HPDE6-E6E7 (cell line): ENCODE data around the gene CADM1.

Experiments used
- DNase-seq: peaks from one replicate; pipeline ENCODE4 v3.0.0; 2011; ENCODE audit warnings: missing footprints; ENCODE audit errors: extremely low spot score

CADM1 gene

GRCh38 chr11:115406404-115406803 is 97.8 kb downstream of the CADM1 start:
- DNase-seq: no peak

- no peak for DNase-seq
Observed at GRCh38 chr11:115398333-115399080, 105.7 kb downstream of the CADM1 start.

DNA sequence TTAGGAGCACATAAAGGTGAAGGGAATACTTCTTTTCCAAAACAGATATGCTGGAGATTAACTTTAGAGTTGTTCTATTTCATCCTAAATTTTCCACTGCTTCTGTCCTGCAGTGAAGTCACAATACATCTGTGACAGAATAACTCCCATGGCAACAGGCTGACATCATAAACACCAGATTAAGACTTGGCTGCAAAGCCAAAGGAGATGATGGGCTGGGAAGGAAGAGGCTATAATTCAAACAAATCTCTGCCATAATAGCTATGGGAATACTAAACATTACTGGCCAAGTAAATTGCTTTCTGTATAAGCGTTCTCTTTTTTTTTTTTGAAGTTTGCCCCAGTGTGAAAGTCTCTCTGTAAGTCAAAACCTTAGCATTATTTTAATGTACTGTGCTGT is 107.7 kb downstream of the CADM1 start:
- no peak for DNase-seq

- DNase-seq: no peak
Observed at GRCh38 chr11:115393950-115394349, 110.3 kb downstream of the CADM1 start.

GRCh38 chr11:115391598-115391997 is 112.6 kb downstream of the CADM1 start:
- no peak for DNase-seq

DNA sequence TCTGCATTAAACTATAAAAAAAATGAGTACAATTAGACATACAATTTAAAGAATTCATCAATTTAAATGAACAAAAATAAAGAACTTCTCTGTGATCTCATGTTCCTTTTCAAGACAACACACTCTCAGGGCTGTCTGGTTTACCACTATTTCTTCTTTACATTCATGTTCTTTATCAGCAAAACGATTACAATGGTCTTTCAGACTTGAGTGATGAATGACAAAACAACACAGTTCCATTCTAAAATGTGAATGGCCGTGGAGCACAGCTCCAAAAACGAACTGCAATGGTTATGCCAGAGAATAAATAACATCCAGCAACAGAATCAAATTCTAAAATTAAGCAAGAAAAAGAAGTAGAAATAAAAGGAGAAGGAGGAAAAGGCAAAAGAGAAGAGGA is 113.1 kb downstream of the CADM1 start:
- DNase-seq: no peak

DNA sequence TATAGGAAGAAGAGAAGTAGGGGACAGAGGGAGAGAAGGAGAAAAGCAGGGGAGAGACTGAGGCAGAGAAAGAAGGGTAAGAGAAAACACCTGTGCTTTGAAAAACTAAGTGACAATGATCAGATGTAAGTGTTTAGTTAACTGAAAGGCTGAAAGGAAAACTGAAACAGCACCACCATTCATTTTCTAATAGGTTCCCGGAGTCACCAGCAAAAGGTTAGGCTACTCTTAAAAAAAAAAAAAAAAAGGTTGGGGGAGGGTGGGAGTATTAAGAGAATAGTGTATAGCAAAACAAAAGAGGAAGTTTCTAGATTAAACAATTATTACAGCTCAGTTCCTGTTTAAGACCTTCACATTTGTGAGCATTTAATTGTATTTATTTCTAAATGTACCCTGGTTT is 113.8 kb downstream of the CADM1 start:
- no peak for DNase-seq

- no peak for DNase-seq
Observed at GRCh38 chr11:115389790-115390189, 114.4 kb downstream of the CADM1 start.

- no peak for DNase-seq
Observed at GRCh38 chr11:115385226-115385625, 119.0 kb downstream of the CADM1 start.

DNA sequence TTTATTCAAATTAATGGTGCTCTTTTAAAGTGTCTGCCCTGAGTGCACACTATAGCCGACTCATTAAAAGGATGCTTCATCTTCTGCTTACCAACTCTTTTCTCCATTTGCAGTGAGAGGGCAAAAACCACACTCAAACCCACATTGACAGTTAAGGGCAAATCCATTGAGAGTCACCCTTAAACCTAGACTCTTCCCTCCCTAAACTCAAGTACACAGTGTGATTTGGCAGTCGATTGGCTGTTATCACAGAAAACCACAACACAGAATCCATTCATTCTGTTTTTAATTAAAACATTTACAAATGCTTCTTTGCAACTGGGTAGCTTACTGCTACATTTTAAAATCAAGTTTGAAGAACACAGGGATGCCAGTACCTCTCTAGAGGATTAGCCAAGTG is 120.0 kb downstream of the CADM1 start:
- no peak for DNase-seq

GRCh38 chr11:115383431-115383830 is 120.8 kb downstream of the CADM1 start:
- DNase-seq: no peak

GRCh38 chr11:115379528-115379927 is 124.7 kb downstream of the CADM1 start:
- DNase-seq: no peak

GRCh38 chr11:115378557-115378956 is 125.7 kb downstream of the CADM1 start:
- no peak for DNase-seq

- DNase-seq: no peak
Observed at GRCh38 chr11:115377882-115378296, 126.3 kb downstream of the CADM1 start.

GRCh38 chr11:115368616-115369015 is 135.6 kb downstream of the CADM1 start:
- DNase-seq: no peak

GRCh38 chr11:115366826-115367225 is 137.4 kb downstream of the CADM1 start:
- no peak for DNase-seq

- DNase-seq: no peak
Observed at GRCh38 chr11:115365907-115366306, 138.3 kb downstream of the CADM1 start.

GRCh38 chr11:115364896-115365295 is 139.3 kb downstream of the CADM1 start:
- no peak for DNase-seq

GRCh38 chr11:115363921-115364320 is 140.3 kb downstream of the CADM1 start:
- no peak for DNase-seq

GRCh38 chr11:115363426-115363825 is 140.8 kb downstream of the CADM1 start:
- no peak for DNase-seq

GRCh38 chr11:115362997-115363396 is 141.2 kb downstream of the CADM1 start:
- no peak for DNase-seq

DNA sequence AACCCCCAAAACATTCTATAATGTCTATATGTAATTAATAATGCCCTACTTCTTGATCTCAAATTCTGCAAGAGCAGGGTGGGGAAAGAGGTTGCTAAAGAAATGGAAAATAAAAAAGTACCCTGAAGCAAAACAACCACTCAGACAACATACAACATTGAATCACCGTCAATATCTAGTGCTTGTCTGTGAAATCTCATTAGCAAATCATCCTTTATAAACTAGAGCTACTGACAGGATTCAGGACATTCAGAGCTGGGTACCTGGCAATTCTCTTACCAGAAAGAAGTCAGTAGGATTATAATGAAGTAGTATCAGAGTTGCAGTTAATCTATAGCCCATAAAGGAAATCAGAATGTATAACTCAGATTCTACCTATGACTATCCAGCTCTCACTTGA is 143.2 kb downstream of the CADM1 start:
- no peak for DNase-seq

DNA sequence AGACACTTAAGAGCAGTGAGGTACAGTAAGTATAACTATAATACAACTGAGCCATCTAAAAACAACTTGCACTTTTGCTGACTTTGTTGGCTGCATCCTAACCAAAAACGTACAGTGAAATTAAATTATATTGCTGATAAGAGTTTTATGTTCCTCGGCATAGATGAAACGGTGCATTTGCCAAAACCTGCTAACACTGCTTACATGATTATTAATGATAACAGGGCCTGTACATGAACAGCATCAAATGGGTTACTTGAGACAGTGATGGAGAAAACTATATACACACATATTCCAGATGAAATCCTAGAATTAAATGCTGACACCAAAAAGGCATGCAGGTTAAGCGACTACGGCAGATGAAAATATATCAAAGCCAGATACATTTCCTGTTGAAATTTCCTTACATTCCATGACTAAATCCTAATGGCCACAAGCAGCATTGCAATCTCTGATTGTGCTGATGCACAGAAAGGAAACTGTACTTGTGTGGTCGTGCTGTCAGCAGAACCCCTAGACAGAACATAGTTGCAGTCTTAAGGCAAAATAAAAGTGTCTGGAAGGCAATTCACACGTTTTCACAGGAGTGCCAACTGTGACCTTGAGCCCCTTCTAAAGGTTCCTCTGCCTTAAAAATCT is 143.9 kb downstream of the CADM1 start:
- DNase-seq: no peak

GRCh38 chr11:115357066-115357465 is 147.1 kb downstream of the CADM1 start:
- no peak for DNase-seq
